ENCODE results near the gene TCL1A.
A peak's percentile ranks its signal among the peaks of the same experiment; 100 is the strongest.

TCL1A gene

DNA sequence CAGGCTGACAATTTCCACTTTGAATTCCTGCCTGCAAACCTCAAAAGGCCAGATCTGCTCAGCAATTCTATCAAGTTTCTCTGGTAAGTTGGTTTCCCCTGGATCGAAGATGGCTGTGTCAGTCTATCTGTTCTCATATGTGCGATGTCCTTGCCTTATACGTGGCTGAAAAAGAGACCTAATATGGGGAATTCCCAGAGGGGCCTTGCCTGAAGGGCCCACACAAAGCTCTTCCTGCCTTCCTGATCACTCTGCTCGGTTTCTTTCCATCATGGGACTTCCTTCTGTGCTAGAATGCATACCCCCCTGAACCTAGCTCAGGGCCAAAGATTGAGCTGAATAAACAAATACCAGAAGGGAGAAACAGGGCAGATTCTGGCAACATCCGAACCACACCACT is 14.5 kb downstream of the TCL1A start:
- TF ChIP-seq JUND (IDR thresholded peaks at IDR 0.05; ENCODE audit: low read depth): no peak
- DNase-seq (ENCODE audit: low read depth in 1 of 2, low spot score in 1 of 2): no peak
- in situ Hi-C loops (cut with HindIII; ENCODE audit: low pct_unique_long_range_greater_than_20kb, low sequenced_read_pairs): no loop called here

DNA sequence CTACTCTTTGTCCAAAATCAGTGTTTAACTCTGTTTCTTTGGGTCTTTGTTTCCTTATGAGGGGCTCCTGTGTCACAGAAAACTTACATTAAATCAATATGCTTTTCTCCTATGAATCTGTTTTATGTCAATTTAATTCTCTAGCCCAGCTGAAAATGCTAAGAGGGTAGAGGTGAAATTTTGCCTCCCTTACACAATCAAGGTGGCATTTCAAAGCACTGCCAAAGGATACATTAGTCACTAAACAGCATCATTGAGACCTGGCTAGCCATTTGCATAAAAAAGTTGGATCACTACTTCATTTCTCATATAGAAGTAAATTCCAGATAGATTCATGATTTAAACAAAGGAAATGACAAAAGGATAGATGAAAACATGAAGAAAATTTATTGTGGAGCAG is 15.6 kb downstream of the TCL1A start:
- TF ChIP-seq JUND (IDR thresholded peaks at IDR 0.05; ENCODE audit: low read depth): no peak
- DNase-seq (ENCODE audit: low read depth in 1 of 2, low spot score in 1 of 2): no peak
- in situ Hi-C loops (cut with HindIII; ENCODE audit: low pct_unique_long_range_greater_than_20kb, low sequenced_read_pairs): no loop called here

DNA sequence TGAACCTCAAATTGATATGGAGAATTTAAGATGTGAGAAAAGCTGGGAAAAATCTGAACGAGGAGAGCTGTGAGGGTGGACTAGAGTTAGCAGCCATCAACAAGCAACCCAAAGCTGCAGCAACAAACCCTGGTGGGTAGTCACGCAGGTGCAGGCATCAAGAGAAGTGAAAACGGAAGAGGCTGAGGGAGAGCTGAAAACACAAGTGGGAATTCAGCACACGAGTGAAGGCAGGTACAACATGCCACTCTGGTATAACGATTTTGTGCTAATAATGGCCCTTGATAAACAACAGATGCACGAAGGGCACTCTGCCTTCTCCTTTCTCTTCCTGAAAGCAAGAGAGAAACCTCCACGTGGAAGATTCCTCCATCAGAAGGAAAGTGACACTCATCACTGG is 16.2 kb downstream of the TCL1A start:
- in situ Hi-C loops (cut with HindIII; ENCODE audit: low pct_unique_long_range_greater_than_20kb, low sequenced_read_pairs): no loop called here
- DNase-seq (ENCODE audit: low read depth in 1 of 2, low spot score in 1 of 2): no peak
- no peak for TF ChIP-seq JUND (IDR thresholded peaks at IDR 0.05; ENCODE audit: low read depth)

DNA sequence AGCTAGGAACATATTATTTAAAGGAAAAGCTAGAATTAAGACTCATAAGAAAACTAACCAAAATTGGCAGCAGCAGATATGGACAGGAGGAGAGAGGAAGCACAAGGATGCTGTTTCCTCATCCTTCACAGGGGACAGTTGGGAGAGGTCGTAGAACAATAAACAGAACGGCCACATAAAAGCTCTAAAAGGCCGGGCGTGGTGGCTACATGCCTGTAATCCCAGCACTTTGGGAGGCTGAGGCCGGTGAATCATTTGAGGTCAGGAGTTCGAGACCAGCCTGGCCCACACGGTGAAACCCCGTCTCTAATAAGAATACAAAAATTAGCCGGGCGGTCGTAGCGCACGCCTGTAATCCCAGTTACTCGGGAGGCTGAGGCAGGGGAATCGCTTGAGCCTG is 17.2 kb downstream of the TCL1A start:
- in situ Hi-C loops (cut with HindIII; ENCODE audit: low pct_unique_long_range_greater_than_20kb, low sequenced_read_pairs): no loop called here
- TF ChIP-seq JUND (IDR thresholded peaks at IDR 0.05; ENCODE audit: low read depth): no peak
- no peak for DNase-seq (ENCODE audit: low read depth in 1 of 2, low spot score in 1 of 2)

DNA sequence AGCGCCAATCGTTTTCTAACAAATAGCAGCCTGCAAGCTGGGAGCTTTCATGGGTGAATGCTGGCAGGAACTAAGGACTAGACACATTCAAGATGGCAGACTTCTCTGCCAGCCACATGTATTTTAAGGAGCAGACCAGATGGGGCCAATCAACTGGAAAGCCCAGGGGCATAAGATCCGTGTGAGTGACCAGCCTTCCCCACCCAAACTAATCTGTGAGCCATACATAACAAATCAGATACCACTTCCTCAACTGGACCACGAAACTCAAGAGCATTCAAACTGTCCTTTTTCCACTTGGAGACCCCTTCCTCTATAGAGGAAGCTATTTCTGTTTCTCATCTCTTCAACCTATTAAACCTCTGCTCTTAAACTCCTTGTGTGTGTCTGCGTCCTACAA is 18.0 kb downstream of the TCL1A start:
- TF ChIP-seq JUND (IDR thresholded peaks at IDR 0.05; ENCODE audit: low read depth): no peak
- DNase-seq (ENCODE audit: low read depth in 1 of 2, low spot score in 1 of 2): no peak
- in situ Hi-C loops (cut with HindIII; ENCODE audit: low pct_unique_long_range_greater_than_20kb, low sequenced_read_pairs): no loop called here

DNA sequence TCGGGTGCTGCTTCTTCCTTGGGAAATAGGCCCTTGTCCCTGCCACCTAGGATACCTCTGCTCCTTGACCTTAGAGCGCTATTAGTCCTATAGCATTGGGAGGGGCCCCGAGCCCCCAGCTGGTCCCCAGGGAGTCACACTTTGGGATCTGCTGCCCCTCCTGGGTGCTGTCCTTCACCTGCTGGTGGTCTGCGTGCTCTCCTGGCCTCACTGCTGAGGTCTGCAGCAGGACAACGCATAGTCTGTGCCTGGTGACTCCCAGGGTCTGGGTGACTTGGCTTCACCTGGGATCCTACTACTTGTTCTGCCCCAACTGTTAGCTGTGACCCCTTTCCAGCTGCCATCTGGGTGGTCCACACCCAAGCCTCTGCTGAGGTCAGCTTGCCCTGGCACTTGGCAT is 18.9 kb downstream of the TCL1A start:
- TF ChIP-seq JUND (IDR thresholded peaks at IDR 0.05; ENCODE audit: low read depth): no peak
- in situ Hi-C loops (cut with HindIII; ENCODE audit: low pct_unique_long_range_greater_than_20kb, low sequenced_read_pairs): no loop called here

DNA sequence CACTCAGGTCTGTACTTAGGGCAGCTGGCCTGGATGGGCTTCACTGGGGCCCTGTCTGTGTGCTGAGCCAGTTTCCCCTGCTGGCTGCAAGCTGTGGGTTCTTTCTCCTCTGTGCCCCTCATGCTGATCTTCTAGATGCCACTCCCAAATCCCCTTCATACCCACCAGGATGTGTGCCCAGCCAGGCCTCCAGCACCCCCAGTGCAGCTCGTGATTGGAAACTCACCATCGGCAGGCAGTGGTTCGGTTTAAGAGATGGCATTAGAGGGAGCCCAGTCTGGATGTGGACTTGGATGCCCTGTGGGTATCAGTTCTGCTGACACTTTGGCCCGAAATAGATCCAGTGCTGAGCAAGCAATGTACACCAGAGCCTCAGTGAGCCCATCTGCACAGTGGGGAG is 21.8 kb downstream of the TCL1A start:
- no peak for DNase-seq (ENCODE audit: low read depth in 1 of 2, low spot score in 1 of 2)
- in situ Hi-C loops (cut with HindIII; ENCODE audit: low pct_unique_long_range_greater_than_20kb, low sequenced_read_pairs): no loop called here
- TF ChIP-seq JUND (IDR thresholded peaks at IDR 0.05; ENCODE audit: low read depth): no peak

More for the DNA sequence above, 18.9 kb downstream of the TCL1A start:
- no peak for DNase-seq (ENCODE audit: low read depth in 1 of 2, low spot score in 1 of 2)

DNA sequence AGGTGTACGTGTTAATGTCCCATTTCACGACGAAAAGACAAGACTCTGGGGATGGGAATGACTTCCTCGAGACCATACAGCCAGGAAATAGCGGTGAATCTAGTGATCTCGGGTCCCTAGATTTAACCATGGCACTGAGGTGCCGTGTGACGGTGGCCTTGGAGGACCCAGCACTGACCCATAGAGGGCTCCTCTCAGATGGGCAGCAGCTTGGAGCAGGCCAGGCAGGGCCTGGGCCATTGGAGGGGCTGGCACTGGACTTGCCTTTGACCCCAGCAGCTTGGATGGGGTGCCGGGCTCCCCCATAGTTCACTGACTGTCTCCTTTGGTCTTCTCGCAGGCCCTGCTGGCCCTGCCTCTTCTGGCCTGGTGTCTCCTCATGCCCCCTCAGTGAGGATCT is 22.3 kb downstream of the TCL1A start:
- no peak for TF ChIP-seq JUND (IDR thresholded peaks at IDR 0.05; ENCODE audit: low read depth)
- in situ Hi-C loops (cut with HindIII; ENCODE audit: low pct_unique_long_range_greater_than_20kb, low sequenced_read_pairs): no loop called here
- no peak for DNase-seq (ENCODE audit: low read depth in 1 of 2, low spot score in 1 of 2)

DNA sequence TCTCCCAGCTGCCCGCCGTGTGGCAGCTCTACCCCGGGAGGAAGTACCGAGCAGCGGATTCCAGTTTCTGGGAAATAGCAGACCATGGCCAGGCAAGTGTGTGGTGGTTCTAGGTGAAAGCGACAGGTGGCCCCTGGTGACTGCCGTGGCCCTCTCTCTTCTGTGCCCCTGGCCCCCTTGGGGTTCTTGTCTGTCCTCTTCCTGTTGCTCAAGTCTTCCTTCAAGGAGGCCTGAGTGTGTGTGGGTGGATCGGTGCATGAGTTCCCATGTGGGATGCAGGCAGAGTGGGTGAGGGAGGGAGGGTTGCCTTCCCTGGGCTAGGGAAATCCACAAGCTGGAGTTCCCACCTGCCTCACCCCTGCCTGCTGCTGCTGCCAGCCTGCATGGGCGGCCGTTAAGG is 23.1 kb downstream of the TCL1A start:
- in situ Hi-C loops (cut with HindIII; ENCODE audit: low pct_unique_long_range_greater_than_20kb, low sequenced_read_pairs): no loop called here
- no peak for TF ChIP-seq JUND (IDR thresholded peaks at IDR 0.05; ENCODE audit: low read depth)

DNA sequence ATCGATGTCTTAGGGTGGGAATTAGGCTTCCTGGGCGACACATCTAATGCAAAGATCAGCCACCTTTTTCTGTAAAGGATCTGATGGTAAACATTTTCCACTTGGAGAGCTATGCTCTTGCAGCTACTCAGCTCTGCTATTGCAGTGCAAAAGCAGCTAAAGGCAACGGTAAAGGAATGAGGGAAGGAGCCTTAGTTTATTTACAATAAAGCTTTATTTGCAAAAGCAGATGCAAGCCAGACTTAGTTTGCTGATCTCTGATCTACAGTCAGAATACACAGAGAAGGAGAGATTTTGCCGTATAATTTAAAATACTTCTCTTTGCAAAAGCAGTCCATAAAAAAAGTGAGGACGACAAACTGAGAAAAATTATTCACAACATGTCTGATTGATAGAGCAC is 24.5 kb downstream of the TCL1A start:
- in situ Hi-C loops (cut with HindIII; ENCODE audit: low pct_unique_long_range_greater_than_20kb, low sequenced_read_pairs): no loop called here
- DNase-seq (ENCODE audit: low read depth in 1 of 2, low spot score in 1 of 2): peak; percentile 43 to 69
- peak; percentile 82 for TF ChIP-seq JUND (IDR thresholded peaks at IDR 0.05; ENCODE audit: low read depth)

More for the DNA sequence above, 23.1 kb downstream of the TCL1A start:
- no peak for DNase-seq (ENCODE audit: low read depth in 1 of 2, low spot score in 1 of 2)

DNA sequence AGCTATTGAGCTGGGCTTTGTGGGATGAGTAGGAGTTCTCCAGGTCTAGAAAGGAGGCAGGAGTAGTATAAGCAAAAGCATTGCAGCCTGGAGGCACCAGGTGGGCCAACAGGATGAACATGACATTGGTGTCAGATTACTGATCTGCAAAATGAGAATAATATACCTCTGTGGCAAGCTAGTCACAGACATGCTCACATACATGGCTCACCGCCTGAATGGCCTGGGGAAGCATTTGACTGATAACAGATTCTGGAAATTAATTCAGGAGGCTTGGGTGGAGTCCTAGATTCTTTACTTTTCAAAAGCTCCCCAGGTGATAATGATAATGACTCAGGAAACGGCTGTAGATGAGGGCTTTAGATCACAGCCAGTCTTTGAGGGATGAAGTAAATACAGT is 27.0 kb downstream of the TCL1A start:
- peak in 1 of 2 experiments; percentile 47 for DNase-seq (ENCODE audit: low read depth in 1 of 2, low spot score in 1 of 2)
- in situ Hi-C loops (cut with HindIII; ENCODE audit: low pct_unique_long_range_greater_than_20kb, low sequenced_read_pairs): no loop called here
- no peak for TF ChIP-seq JUND (IDR thresholded peaks at IDR 0.05; ENCODE audit: low read depth)

DNA sequence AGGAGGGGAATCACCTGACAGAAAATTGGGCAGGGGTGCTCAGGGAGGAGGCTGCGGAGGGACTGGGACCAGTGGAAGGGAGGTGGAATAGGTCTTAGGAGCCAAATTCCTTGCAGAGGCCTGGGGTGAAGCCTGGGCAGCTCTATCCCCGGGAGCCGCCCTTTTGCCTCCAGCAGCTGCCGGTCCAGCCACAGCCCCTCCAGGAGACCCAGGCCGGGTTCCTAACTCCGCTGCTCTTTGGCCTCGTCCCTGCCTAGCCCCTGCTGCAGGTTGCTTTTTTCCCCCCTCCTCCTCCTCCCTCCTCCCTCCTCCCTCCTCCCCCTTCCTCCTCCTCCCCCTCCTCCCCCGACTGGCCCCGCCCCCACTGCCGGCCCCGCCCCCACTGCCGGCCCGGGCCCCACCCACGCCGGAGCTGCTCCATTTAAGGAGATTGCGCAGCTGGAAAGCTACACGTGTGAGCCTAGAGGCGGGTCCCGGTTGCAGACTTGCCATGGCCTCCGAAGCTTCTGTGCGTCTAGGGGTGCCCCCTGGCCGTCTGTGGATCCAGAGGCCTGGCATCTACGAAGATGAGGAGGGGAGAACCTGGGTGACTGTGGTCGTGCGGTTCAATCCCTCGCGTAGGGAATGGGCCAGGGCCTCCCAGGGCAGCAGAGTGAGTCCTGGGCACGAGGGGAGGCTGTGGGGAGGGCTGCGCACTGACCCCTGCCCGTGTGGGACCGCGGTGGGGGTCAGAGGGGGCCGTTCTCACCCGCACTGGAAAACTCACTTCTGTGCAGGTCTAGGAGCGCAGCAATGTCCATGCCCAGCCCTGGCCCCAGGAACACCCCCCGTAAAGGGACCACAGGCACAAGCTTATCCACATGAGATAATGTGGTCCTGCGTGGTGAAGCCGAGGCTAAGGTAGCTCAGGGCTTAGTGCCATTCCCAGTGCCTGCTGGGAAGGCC is 27.7 kb downstream of the TCL1A start, which contains the start of gene TCL1B:
Gene TCL1B, plus strand, starts transcription at position 449 of the 945 bp plus-strand sequence. Its CDS starts 42 bp downstream, at position 491.
- in situ Hi-C loops (cut with HindIII; ENCODE audit: low pct_unique_long_range_greater_than_20kb, low sequenced_read_pairs): no loop called here
- TF ChIP-seq JUND (IDR thresholded peaks at IDR 0.05; ENCODE audit: low read depth): no peak
- peak in 1 of 2 experiments; percentile 58 for DNase-seq (ENCODE audit: low read depth in 1 of 2, low spot score in 1 of 2)

DNA sequence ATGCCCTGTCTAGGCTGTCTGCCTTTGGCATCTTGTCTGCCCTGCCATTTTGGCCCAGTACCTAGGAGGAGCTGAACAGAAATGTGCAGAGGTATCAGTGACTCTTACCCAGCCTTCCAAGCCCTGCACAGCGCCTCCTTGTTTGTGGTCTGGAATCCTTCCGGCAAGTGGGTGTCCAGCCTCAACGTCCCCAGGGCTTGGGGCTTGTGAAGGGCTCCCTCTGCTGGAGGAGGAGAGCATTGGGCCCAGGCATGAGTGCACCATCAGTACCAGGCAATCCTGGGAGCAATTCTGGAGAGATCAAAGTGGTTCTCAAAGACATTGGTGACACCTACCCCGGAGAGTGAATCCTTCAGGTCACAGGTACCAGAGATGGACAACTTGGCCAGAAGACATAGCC is 30.1 kb downstream of the TCL1A start:
- in situ Hi-C loops (cut with HindIII; ENCODE audit: low pct_unique_long_range_greater_than_20kb, low sequenced_read_pairs): no loop called here
- TF ChIP-seq JUND (IDR thresholded peaks at IDR 0.05; ENCODE audit: low read depth): no peak
- DNase-seq (ENCODE audit: low read depth in 1 of 2, low spot score in 1 of 2): peak; percentile 37 to 69
